ENCODE data around the gene SLC4A2. TPM values are rescaled to one million over a fixed set of nuclear protein-coding genes. Genes with fewer than 3 reads are reported as not detected.

SLC4A2 gene
- total RNA-seq, 4 donors from 2014 or later, result 31.9 to 78.7 (median 59.7) TPM

- WGBS, result 17% methylated on average over 5 of the region's 14 CpGs
- Histone ChIP-seq H3K9me3 (no peaks in the 10 kb centered on the region), H3K27me3 (peaks cover 9% of the 10 kb centered on the region), H3K4me1 (peaks cover 18% of the 10 kb centered on the region), H3K36me3 (peaks cover 32% of the 10 kb centered on the region), H3K4me3 (no peak overlapping the region), H3K27ac (no peak overlapping the region)
- no peak for DNase-seq (ENCODE audit: low spot score in 2 of 2)
- TF ChIP-seq POLR2AphosphoS5 (IDR thresholded peaks at IDR 0.05), result no peak
- TF ChIP-seq EP300 (IDR thresholded peaks at IDR 0.05), result no peak
- no peak for TF ChIP-seq CTCF (IDR thresholded peaks at IDR 0.05)
- TF ChIP-seq POLR2A (IDR thresholded peaks at IDR 0.05), result no peak
Observed at GRCh38 chr7:151046603-151047573, 12.5 kb upstream of the SLC4A2 start.

- Histone ChIP-seq H3K4me1 (peaks cover 18% of the 10 kb centered on the region), H3K9me3 (no peaks in the 10 kb centered on the region), H3K4me3 (no peak within 1 kb of the TSS), H3K36me3 (peaks cover 24% of the 10 kb centered on the region), H3K27ac (no peak within 1 kb of the TSS), H3K27me3 (peaks cover 9% of the 10 kb centered on the region)
- DNase-seq (ENCODE audit: low spot score in 2 of 2), result no peak
- TF ChIP-seq CTCF (IDR thresholded peaks at IDR 0.05) (no peak), POLR2AphosphoS5 (IDR thresholded peaks at IDR 0.05) (no peak), POLR2A (IDR thresholded peaks at IDR 0.05) (no peak), EP300 (IDR thresholded peaks at IDR 0.05) (no peak)
- WGBS, result 70% methylated on average over 16 of the region's 22 CpGs
Observed at GRCh38 chr7:151047976-151048815, 11.2 kb upstream of the SLC4A2 start, which contains the start of gene ASIC3. TSS of gene ASIC3 (plus strand) at chr7:151048531. CDS start at chr7:151048886, 355 bp downstream.

GRCh38 chr7:151048911-151049463 is 10.4 kb upstream of the SLC4A2 start:
- 90% methylated on average over 18 of the region's 38 CpGs for WGBS
- no peak for DNase-seq (ENCODE audit: low spot score in 2 of 2)
- H3K27ac ChIP-seq, result no peak overlapping the region
- no peaks in the 10 kb centered on the region for H3K9me3 ChIP-seq
- H3K36me3 ChIP-seq, result peaks cover 18% of the 10 kb centered on the region
- H3K27me3 ChIP-seq, result peaks cover 9% of the 10 kb centered on the region
- TF ChIP-seq EP300 (IDR thresholded peaks at IDR 0.05) (no peak), CTCF (IDR thresholded peaks at IDR 0.05) (no peak), POLR2AphosphoS5 (IDR thresholded peaks at IDR 0.05) (no peak), POLR2A (IDR thresholded peaks at IDR 0.05) (no peak)
- peaks cover 18% of the 10 kb centered on the region for H3K4me1 ChIP-seq
- H3K4me3 ChIP-seq, result no peak overlapping the region

GRCh38 chr7:151051108-151051507 is 8.3 kb upstream of the SLC4A2 start:
- Histone ChIP-seq H3K4me3 (peak overlapping the region; percentile 28), H3K9me3 (no peaks in the 10 kb centered on the region), H3K4me1 (peaks cover 18% of the 10 kb centered on the region), H3K27me3 (peaks cover 9% of the 10 kb centered on the region), H3K27ac (no peak overlapping the region), H3K36me3 (no peaks in the 10 kb centered on the region)
- DNase-seq (ENCODE audit: low spot score in 2 of 2), result no peak
- TF ChIP-seq POLR2A (IDR thresholded peaks at IDR 0.05) (no peak), POLR2AphosphoS5 (IDR thresholded peaks at IDR 0.05) (peak in 1 of 3 donors; percentile 45), CTCF (IDR thresholded peaks at IDR 0.05) (no peak), EP300 (IDR thresholded peaks at IDR 0.05) (no peak)
- 4% methylated on average over 18 of the region's 50 CpGs for WGBS
